ENCODE results near the gene ANO2.

Gene ANO2

DNA sequence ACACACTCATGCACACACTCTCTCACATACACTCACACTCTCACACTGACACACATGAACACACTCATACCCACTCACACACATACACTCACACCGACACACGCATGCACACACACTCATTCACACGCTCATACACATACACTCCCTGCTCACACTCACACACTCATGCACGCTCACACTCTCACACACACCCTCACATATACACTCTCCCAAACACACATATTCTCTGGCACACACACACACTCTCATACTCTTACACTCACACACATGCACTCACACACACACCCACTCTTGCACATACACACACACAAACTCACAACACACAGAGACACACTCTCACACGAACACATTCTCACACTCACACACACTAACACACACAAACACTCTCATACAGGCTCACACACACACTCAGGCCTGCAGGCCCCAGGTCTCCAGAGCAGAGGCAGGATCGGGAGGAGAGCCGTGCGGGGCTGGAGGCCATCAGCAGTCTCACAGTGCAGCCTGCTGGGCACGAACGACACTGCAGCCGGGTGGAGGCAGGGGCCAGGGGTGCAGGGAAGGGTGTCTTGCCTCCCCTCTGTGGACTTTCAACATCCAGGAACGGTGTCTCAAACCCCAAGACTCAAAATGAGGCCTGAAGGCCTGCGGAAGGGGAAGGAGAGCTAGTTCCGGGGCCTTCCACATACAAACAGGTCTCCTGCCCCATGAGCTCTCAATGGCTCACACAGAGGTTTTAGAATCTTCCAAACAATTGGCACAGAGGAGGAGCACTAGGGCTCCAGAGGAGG is 148.7 kb downstream of the ANO2 start:
- in situ Hi-C loops (cut with MboI; ENCODE audit: low pct_unique_long_range_greater_than_20kb, low sequenced_read_pairs), result no loop called here
- peak; percentile 31 for DNase-seq

DNA sequence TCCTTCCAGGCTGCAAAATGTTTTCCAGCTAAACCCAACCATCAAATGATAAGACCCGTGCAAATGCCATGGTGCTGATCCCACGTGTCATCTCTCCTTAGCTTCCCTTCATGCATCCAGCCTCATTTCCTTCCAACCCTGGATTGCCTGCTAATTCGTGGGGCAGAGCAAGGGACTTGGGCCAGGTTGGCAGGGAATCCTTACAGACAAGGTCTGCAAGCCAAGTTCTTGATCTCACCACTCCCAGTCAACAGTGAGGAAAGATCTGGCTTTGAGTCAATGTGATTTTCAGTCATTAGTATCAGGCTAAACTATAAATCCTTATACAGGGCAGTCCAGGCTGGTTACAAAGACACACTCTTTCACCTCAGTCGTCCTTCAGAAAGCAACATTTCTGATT is 150.9 kb downstream of the ANO2 start:
- in situ Hi-C loops (cut with MboI; ENCODE audit: low pct_unique_long_range_greater_than_20kb, low sequenced_read_pairs), result no loop called here
- DNase-seq, result no peak

- in situ Hi-C loops (cut with MboI; ENCODE audit: low pct_unique_long_range_greater_than_20kb, low sequenced_read_pairs), result no loop called here
- no peak for DNase-seq
Observed at GRCh38 chr12:5792343-5792742, 152.7 kb downstream of the ANO2 start.

GRCh38 chr12:5789469-5789968 is 155.5 kb downstream of the ANO2 start:
- no peak for DNase-seq
- in situ Hi-C loops (cut with MboI; ENCODE audit: low pct_unique_long_range_greater_than_20kb, low sequenced_read_pairs), result no loop called here

DNA sequence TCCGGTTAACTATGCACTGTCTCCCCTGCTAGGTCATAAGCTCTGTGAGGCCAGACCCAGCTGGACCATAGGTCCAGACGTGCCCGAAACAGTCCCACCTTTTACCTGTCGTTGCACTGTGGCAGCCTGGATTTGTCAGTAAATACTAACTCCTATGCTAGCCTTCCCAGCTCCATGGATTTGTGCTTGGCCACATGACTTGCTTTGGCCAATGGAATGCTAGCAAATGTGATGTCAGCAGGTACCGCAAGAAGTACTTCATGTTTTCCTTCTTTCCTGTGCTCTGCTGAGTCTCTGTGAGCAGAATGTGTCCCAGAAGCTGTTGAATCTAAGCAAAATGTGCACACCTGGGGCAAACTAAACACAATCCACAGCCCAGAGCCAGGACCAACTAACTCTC is 157.2 kb downstream of the ANO2 start:
- in situ Hi-C loops (cut with MboI; ENCODE audit: low pct_unique_long_range_greater_than_20kb, low sequenced_read_pairs), result no loop called here

GRCh38 chr12:5785601-5786000 is 159.5 kb downstream of the ANO2 start:
- in situ Hi-C loops (cut with MboI; ENCODE audit: low pct_unique_long_range_greater_than_20kb, low sequenced_read_pairs), result no loop called here
- no peak for DNase-seq

More for the DNA sequence above, 157.2 kb downstream of the ANO2 start:
- no peak for DNase-seq

DNA sequence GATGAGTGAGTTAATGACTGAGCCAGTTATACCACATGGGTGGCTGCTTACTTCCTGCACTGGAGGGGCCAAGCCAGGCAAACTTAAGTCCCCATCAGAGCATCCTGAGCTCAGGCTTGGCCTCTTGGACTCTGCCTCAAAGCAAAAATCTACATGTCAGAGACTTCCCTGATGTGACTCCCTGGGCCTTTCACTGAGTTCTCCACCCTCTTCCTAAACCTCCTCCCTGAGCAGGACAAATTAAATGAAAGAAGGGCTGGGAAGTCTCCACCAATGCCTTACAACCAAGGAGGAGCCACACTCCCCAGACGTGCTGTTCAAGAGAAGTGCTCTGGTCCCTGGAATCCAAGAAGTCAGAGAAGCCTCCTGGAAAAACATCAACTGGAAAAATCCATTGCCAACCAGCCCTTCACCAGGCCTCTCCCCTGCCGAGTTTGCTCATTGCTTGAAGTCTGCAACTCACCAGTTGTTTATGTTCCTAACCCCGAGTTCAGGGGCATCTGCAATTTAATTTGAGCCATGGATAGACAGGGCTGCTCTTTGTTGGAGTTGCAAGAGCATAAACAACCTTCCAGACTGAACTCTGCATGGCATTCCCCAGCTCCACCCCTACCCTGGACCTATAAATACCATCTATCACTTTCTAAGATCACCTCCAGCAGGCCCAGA is 160.5 kb downstream of the ANO2 start:
- DNase-seq, result no peak
- in situ Hi-C loops (cut with MboI; ENCODE audit: low pct_unique_long_range_greater_than_20kb, low sequenced_read_pairs), result no loop called here

DNA sequence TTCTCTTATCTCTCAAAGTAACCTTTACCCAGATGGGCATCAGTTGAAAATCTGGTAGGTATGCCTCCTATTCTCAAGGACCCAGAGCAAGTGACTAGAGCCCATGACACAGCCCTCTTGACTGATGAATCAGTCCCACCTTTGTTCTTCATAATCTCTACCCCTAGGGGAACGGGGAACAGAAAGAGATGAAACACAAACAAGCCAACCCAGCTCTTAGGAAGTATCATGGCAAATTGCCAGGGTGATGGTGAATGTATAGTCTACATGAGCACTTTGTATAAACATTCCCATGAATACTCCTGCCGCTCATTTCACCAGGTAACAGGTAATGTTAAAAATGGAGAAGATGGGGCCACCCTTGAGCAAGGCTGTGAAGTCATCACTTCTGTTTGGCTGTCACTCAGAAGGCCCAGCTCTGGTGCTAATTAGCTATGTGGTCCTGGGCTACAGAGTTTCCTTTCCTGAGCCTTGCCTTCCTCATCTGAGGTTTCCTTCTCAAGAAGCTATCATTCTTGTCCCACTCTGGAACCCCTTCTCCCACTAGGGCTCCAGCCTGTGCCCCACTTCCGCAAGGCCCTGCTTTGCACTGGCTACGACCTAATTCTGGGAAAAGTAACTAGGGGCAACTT is 161.7 kb downstream of the ANO2 start:
- in situ Hi-C loops (cut with MboI; ENCODE audit: low pct_unique_long_range_greater_than_20kb, low sequenced_read_pairs), result no loop called here
- DNase-seq, result no peak

DNA sequence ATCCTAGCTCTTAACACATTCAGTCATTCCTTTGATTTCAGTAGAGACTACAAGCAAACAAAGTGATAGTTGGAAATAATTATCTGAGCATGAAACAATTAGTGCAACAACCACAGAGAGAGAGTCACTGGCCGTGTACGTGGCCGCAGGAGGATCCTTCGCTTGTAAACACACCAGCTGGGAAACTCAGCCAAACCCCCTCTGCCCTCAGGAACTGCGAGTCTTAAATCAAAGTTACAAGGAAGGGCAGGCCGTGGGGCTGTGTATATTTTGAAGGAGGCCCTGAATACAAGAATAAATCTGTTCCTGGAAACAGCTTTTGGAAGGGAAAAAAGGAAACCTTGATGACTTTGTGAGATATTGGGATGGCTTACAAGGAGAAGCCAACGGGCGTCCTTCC is 164.5 kb downstream of the ANO2 start:
- in situ Hi-C loops (cut with MboI; ENCODE audit: low pct_unique_long_range_greater_than_20kb, low sequenced_read_pairs), result no loop called here

DNA sequence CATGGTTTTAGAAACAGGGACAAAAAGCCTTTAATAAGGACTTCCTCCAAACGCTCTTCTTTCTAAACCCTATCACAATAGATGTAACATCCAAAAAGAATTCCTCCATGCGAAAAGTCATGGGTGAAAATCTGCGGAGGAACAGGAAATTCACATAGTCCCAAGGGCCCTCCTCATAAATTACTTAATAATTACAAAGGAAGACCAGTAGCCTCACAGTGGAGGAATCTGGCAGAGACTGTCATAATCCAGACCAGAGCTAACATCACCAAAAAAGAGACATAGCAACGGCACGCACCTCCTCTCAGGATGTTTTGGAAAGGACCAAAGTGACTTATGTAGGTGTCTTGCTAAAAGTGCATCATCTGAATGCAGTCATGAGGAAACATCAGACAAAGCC is 165.7 kb downstream of the ANO2 start:
- in situ Hi-C loops (cut with MboI; ENCODE audit: low pct_unique_long_range_greater_than_20kb, low sequenced_read_pairs), result no loop called here
- DNase-seq, result no peak

More for the DNA sequence above, 164.5 kb downstream of the ANO2 start:
- no peak for DNase-seq

GRCh38 chr12:5778821-5779220 is 166.2 kb downstream of the ANO2 start:
- in situ Hi-C loops (cut with MboI; ENCODE audit: low pct_unique_long_range_greater_than_20kb, low sequenced_read_pairs), result no loop called here

DNA sequence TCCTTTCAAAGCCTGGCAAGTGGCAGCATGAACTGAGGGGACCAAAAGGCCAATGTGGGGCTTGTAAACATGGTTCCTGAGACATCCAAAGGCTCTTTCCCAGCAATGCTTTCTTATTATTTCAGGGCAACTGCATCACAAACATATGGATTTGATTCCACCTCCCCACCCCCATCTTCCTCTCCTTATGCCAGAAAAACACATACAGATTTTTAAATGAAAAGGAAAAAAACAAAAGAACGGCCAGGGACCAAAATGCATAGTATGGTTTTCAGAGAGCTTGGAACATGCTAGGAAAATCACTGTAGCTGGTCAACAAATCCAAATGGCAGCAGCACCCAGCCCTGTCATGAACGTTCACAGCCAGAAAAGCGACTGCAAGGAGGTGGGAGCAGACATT is 167.6 kb downstream of the ANO2 start:
- in situ Hi-C loops (cut with MboI; ENCODE audit: low pct_unique_long_range_greater_than_20kb, low sequenced_read_pairs), result no loop called here
- no peak for DNase-seq

More at GRCh38 chr12:5778821-5779220, 166.2 kb downstream of the ANO2 start:
- no peak for DNase-seq

DNA sequence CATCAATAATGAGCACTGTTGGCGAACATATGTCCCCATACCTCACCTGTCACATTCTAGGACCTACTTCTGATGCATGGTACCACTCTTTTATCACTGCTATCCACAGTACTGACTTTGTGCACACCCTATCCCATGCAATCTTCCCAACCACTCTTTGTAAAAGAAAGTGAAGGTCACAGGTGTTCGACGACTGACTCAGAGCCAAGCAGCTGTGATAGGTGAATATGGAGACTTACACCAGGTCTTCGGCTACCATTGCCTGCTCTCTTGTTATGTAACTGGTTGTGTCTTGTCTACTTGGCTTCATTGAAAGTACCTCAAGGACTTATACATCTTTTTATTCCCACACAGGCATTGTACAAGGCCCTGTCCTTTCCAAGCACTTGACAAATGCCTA is 169.0 kb downstream of the ANO2 start:
- in situ Hi-C loops (cut with MboI; ENCODE audit: low pct_unique_long_range_greater_than_20kb, low sequenced_read_pairs), result no loop called here
- no peak for DNase-seq

- no peak for DNase-seq
- in situ Hi-C loops (cut with MboI; ENCODE audit: low pct_unique_long_range_greater_than_20kb, low sequenced_read_pairs), result no loop called here
Observed at GRCh38 chr12:5773550-5773949, 171.5 kb downstream of the ANO2 start.

DNA sequence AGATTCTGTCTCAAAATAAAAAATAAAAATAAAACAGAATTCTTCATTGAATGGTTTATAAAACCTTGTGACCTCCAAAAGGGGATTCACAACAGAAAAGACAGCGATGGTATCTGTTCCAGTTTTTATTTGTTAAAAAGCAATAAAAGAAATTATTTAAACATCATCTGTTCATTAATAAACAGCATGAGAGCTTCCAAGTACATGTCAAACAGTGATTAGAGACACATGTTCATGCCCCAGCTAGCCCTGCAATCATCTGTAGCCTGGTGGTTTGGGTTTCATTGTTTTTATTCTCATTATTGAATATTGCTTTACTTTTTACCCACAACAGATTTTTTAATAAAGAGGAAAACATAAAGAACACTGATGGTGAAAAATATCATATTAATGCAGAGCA is 173.3 kb downstream of the ANO2 start:
- no peak for DNase-seq
- in situ Hi-C loops (cut with MboI; ENCODE audit: low pct_unique_long_range_greater_than_20kb, low sequenced_read_pairs), result no loop called here

- no peak for DNase-seq
- in situ Hi-C loops (cut with MboI; ENCODE audit: low pct_unique_long_range_greater_than_20kb, low sequenced_read_pairs), result no loop called here
Observed at GRCh38 chr12:5770727-5771126, 174.3 kb downstream of the ANO2 start.

DNA sequence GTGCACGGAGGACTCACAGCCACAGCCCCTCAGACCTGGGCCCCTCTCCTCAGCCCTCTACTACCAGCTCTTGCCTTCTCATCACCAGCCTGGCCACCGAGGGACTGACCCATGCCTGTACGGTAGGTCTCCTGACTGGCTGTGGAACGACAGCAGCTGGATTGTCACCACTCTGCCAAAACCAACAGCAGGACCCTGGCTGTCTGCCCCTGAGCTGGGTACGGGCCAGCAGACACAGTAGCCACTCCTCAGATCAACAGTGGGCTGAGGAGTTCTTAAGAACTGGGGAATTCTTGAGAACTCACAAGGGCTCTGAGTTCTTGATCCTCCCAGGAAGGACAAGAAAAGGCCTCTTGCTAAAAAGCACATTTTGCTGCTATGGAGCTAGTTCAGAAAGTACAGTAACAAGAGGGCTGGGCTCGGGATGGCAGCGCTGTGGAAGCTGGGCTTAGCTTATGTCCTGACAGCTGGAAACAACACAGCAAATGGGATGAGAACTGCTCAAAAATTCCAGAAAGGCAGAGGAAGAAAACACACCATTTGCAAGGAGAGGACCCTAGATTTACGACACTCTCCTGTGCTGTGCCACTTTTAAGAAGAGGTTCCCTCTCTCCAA is 176.4 kb downstream of the ANO2 start:
- DNase-seq, result no peak
- in situ Hi-C loops (cut with MboI; ENCODE audit: low pct_unique_long_range_greater_than_20kb, low sequenced_read_pairs), result no loop called here

GRCh38 chr12:5768171-5768570 is 176.9 kb downstream of the ANO2 start:
- in situ Hi-C loops (cut with MboI; ENCODE audit: low pct_unique_long_range_greater_than_20kb, low sequenced_read_pairs), result no loop called here
- no peak for DNase-seq

DNA sequence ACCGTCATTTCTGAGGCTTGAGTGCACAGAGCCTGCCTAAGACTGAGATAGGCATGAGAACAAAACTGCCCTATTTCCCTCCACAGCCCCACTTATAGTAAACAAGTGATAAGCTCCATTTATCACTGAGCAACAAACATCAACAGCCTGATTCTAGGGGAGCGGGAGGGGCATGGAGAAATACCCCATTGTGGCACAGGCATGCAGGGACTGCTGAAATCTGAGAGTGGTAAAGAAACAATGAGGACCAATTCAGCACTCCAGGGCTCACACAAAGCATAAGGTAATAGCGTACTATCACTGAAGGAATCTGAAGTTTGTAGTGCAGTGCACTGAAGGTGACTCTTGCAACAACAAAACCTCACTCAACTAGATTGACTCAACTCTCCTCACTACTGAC is 186.7 kb downstream of the ANO2 start:
- no peak for DNase-seq
- in situ Hi-C loops (cut with MboI; ENCODE audit: low pct_unique_long_range_greater_than_20kb, low sequenced_read_pairs), result no loop called here

DNA sequence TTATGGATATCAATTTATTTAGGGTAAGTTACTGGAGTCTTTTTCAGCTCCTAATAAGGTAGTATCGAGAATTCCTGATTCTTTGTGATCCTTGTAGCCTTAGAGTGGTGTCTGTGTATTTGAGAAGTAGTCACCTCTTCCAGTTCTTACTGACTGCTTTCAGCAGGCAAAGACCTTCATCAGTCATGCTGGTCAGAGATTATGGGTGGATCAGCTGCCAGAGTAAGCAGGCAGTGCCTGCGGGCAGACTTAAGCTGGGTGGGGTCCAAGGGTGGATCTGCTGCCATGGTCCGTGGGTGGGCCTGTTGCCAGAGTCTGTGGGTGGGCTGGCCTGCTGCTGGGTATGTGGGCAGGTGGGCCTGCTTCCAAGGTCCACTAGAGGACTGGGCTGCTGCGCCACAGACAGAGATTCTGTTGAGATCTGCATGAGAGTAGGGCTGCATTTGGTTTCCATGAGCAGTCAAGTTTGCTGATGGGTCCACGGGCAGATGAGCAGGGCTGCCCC is 188.7 kb downstream of the ANO2 start:
- in situ Hi-C loops (cut with MboI; ENCODE audit: low pct_unique_long_range_greater_than_20kb, low sequenced_read_pairs), result no loop called here
- no peak for DNase-seq

Data from KBM-7 (cell line).